Measurements from ENCODE around the gene SERPINA5. TPM values are rescaled to one million over a fixed set of nuclear protein-coding genes. Genes with fewer than 3 reads are reported as not detected.
"Not testable (repeated sequence)": the region's sequence is repeated elsewhere in the genome, so short reads cannot be mapped to it uniquely, and the experiment has no call there.

The SERPINA5 gene
- total RNA-seq, 2 donors from 2014 or later: 3.3 to 7.7 TPM

DNA sequence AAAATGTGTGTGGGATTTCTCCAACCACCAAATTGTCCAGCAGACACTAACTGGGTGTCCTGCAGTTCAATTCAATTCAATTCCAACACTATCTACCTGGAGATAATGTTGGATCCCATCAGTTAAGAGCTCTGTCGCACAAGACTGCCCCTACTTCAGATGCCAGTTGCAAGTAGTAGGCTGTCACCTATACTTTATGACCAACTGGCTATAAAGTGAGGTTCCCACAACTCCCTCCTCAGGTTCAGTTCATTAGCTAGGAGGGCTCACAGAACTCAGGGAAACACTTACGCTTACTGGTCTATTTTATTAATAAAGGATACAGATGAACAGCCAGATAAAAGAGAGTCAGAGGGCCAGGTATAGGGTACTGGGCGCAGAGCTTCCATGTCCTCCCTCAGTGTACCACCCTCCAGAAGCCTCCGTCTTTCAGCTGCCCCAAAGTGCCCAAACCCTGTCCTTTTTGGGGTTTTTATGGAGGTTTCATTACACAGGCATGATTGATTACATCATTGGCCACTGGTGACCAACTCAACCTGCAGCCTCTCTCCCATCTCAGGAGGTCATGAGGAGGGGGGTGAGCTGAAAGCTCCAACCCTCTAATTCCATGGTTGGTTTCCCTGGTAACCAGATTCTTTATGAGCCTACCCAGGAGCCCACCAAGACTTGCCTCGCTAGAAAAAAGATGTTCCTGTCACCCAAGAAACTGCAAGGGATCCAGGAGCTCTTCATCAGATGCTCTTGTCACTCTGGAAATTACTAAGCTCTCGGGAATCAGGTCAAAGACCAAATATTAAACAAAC, 7.5 kb upstream of the SERPINA5 start:
- no peaks in the 10 kb centered on the region for H3K36me3 ChIP-seq
- DNase-seq (ENCODE audit: low spot score): no peak
- H3K9me3 ChIP-seq: no peaks in the 10 kb centered on the region
- H3K27ac ChIP-seq: no peak overlapping the region
- peaks cover 0 to 18% of the 10 kb centered on the region in 2 donors for H3K4me1 ChIP-seq
- TF ChIP-seq, protein P1, sequence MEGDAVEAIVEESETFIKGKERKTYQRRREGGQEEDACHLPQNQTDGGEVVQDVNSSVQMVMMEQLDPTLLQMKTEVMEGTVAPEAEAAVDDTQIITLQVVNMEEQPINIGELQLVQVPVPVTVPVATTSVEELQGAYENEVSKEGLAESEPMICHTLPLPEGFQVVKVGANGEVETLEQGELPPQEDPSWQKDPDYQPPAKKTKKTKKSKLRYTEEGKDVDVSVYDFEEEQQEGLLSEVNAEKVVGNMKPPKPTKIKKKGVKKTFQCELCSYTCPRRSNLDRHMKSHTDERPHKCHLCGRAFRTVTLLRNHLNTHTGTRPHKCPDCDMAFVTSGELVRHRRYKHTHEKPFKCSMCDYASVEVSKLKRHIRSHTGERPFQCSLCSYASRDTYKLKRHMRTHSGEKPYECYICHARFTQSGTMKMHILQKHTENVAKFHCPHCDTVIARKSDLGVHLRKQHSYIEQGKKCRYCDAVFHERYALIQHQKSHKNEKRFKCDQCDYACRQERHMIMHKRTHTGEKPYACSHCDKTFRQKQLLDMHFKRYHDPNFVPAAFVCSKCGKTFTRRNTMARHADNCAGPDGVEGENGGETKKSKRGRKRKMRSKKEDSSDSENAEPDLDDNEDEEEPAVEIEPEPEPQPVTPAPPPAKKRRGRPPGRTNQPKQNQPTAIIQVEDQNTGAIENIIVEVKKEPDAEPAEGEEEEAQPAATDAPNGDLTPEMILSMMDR (IDR thresholded peaks at IDR 0.05): no peak
- no peak overlapping the region for H3K4me3 ChIP-seq
- no peaks in the 10 kb centered on the region for H3K27me3 ChIP-seq

DNA sequence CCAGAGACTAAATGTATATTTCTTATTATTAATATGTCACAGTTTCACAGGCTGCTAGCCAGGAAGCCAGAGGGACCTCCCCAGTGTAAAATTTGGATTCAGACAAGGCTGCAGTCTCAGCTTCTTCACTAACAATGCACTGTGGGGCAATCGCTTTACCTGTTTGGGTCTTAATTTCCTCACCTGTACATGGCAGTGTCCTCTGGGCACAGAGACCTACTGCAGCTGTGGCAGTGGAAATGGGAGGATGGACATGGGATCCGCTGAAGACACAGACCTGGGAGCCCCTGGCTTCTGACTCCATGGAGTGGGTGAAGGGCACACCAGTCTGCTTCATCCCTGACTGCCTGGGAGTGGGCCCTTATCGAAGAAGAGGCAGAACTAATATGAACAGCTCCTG, 6.9 kb upstream of the SERPINA5 start:
- TF ChIP-seq, protein P1 (IDR thresholded peaks at IDR 0.05): no peak
- peaks cover 0 to 18% of the 10 kb centered on the region in 2 donors for H3K4me1 ChIP-seq
- no peak for DNase-seq (ENCODE audit: low spot score)
- H3K36me3 ChIP-seq: no peaks in the 10 kb centered on the region
- H3K9me3 ChIP-seq: no peaks in the 10 kb centered on the region
- H3K4me3 ChIP-seq: no peak overlapping the region
- H3K27ac ChIP-seq: no peak overlapping the region
- no peaks in the 10 kb centered on the region for H3K27me3 ChIP-seq

DNA sequence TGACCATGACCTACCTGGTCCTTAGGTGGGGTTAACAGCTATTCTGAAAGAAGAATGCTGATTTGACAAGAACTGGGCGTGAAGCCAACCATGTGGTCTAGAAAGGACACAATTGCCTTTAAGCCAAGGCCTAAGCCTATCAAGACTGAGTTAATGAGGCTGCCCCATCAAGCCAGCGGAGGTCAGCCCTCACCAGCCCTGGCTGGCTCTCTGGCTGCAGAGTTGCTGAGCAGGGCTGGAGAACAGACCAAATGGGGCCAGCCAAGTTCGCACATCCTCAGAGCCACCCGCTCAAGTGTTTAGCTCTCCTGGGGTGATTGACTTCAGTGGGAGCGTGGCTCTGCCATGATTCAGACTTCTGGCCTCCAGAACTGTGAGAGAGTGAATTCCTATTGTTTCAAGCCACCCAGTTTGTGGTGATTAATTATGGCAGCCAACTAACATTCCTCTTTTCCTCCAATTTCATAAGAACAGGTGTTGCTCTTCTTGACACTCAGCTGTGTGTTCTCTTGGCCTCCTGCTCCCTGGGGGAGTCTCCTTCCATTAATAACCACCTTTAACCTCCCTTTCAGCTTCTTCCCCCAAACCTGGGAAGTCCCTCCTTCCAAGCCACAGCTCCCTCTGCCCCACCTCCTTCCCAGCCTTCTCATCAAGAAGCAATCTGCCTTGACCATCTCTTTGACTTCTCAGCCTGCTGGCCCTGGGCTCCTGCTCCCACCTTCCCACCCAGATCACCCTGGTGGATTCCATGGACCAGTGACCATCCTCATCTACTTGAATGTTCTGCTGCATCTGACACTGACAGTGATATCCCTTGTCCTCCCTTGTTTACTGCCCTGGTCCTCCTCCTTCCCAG, 5.3 kb upstream of the SERPINA5 start:
- no peak overlapping the region for H3K27ac ChIP-seq
- H3K4me3 ChIP-seq: no peak overlapping the region
- DNase-seq (ENCODE audit: low spot score): no peak
- H3K4me1 ChIP-seq: peaks cover 0 to 17% of the 10 kb centered on the region in 2 donors
- H3K27me3 ChIP-seq: no peaks in the 10 kb centered on the region
- TF ChIP-seq, protein P1 (IDR thresholded peaks at IDR 0.05): no peak
- H3K36me3 ChIP-seq: no peaks in the 10 kb centered on the region
- H3K9me3 ChIP-seq: no peaks in the 10 kb centered on the region

DNA sequence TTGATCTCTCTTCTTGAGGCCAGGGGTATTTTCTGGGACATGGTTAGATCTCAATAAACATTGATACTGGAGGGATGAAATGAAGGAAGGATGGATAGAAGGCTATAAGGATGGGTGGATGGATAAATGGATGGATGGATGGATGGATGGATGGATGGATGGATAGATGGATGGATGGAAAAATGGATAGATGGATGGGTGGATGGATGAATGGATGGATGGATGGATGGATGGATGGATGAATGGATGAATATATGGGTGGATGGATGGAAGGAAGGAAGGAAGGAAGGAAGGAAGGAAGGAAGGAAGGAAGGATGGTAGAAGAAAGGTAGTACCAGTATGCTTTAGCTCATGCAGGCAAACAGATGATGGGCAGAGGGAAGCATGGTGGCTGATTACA, 3.8 kb upstream of the SERPINA5 start:
- H3K27ac ChIP-seq; H3K36me3 ChIP-seq; DNase-seq (ENCODE audit: low spot score); H3K27me3 ChIP-seq; H3K4me3 ChIP-seq; H3K9me3 ChIP-seq: not testable (repeated sequence)
- peaks cover 0 to 11% of the 10 kb centered on the region in 2 donors for H3K4me1 ChIP-seq

DNA sequence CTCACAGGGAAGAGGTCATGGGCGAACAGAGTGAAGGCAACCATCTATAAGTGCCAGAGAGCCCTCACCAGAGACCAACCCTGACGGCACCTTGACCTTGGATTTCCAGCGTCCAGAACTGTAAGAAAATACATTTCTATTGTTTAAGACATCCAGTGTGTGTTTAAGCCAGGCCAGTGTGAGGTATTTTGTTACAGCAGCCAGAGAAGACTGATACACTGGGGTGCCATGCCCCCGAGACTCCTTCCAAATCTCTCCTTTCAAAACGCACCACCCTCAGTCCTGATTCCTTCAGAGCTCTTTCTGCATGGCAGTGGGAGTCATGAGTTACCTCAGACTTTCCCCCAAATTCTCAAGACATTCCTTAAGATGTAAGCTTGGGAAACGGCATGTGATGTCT, 2.5 kb upstream of the SERPINA5 start:
- H3K9me3 ChIP-seq: no peaks in the 10 kb centered on the region
- TF ChIP-seq, protein P1 (IDR thresholded peaks at IDR 0.05): no peak
- no peak overlapping the region for H3K4me3 ChIP-seq
- no peak for DNase-seq (ENCODE audit: low spot score)
- H3K27me3 ChIP-seq: no peaks in the 10 kb centered on the region
- H3K36me3 ChIP-seq: no peaks in the 10 kb centered on the region
- peaks cover 0 to 10% of the 10 kb centered on the region in 2 donors for H3K4me1 ChIP-seq
- H3K27ac ChIP-seq: no peak overlapping the region

DNA sequence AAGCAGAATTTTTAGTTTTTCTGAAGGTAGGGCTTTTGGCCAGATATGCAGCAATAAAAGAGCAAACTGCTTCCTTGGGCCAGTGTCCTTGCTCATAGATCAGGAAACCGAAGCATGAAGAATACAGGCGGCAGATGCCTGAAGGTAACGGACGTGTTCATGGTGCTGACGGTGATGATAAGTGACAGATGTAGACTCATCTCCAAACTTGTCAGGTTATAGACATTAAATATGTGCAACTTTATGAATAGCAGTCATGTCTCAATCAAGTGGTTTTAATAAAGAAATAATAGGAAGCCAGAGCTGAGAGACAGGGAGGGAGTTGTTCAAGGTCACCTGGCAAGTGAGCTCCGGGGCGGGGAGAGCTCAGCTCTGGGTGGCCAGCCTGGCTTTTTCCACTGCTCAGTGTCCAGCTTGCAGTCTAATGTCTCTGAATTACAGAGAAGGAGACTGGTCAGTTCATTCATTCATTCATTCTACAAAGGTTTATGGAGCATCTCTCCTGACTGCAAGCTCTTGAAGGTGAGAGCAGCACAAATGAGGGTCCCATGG, 1.0 kb downstream of the SERPINA5 start:
- Histone ChIP-seq H3K4me1 (peaks cover 0 to 10% of the 10 kb centered on the region in 2 donors), H3K27ac (no peak overlapping the region), H3K36me3 (no peaks in the 10 kb centered on the region), H3K4me3 (no peak overlapping the region), H3K27me3 (no peaks in the 10 kb centered on the region), H3K9me3 (no peaks in the 10 kb centered on the region)
- TF ChIP-seq, protein P1 (IDR thresholded peaks at IDR 0.05): no peak
- no peak for DNase-seq (ENCODE audit: low spot score)
